PC-3 (cell line): ENCODE measurements around the gene INO80B. TPM values are rescaled to one million over a fixed set of nuclear protein-coding genes. Genes with fewer than 3 reads are reported as not detected.

Experiments
- ATAC-seq: fragments of 200-7000 bp; cut with Tn5 transposase; 2 replicates; pipeline ENCODE4 v1.9.1; 2020; ENCODE audit warnings: mild to moderate bottlenecking, moderate library complexity
- BruUV-seq: library from RNA; stranded (reverse); fragments of 400-500 nt; replicated peaks from 2 replicates; lab custom pipeline; 2021; lab: Mats Ljungman, UMichigan
- CTCF ChIA-PET: fragments of 300-600 bp; sonication (Branson Sonifier 250); formaldehyde crosslinking; loops from one replicate; lab custom pipeline; 2022; ENCODE audit warnings: antibody characterized with exemption; lab: Charles Lee
- POLR2A ChIA-PET: fragments of 300-600 bp; sonication (Branson Sonifier 250); formaldehyde crosslinking; loops from one replicate; lab custom pipeline; 2022; ENCODE audit warnings: antibody characterized with exemption; ENCODE audit not compliant: unreplicated experiment; lab: Charles Lee
- DNase-seq: peaks from one replicate; pipeline ENCODE4 v3.0.0-alpha.2; 2015
- H2AFZ ChIP-seq: fragments of 300-600 bp; sonication (generic); 2 replicates; pipeline ENCODE4 v1.6.0; 2016; ENCODE audit warnings: antibody characterized with exemption, low read length
- H3F3A ChIP-seq: fragments of 300-600 bp; sonication (generic); one replicate; pipeline ENCODE4 v1.6.0; 2017; ENCODE audit warnings: antibody characterized with exemption, low read length, control low read depth, mild to moderate bottlenecking; ENCODE audit not compliant: unreplicated experiment
- H3K27ac ChIP-seq: fragments of 300-600 bp; sonication (generic); 2 replicates; pipeline ENCODE4 v1.5.1; 2016; ENCODE audit warnings: mild to moderate bottlenecking, low read length
- H3K27me3 ChIP-seq: fragments of 300-600 bp; sonication (generic); 2 replicates; pipeline ENCODE4 v1.6.1; 2016; ENCODE audit warnings: low read length, mixed read lengths
- H3K36me3 ChIP-seq: fragments of 300-600 bp; sonication (generic); 2 replicates; pipeline ENCODE4 v1.6.1; 2016; ENCODE audit warnings: low read depth, mixed run types, low read length, mixed read lengths
- H3K4me1 ChIP-seq: fragments of 300-600 bp; sonication (generic); 2 replicates; pipeline ENCODE4 v1.5.1; 2016; ENCODE audit warnings: low read length; ENCODE audit not compliant: insufficient read depth
- H3K4me2 ChIP-seq: fragments of 300-600 bp; sonication (generic); 2 replicates; pipeline ENCODE4 v1.6.0; 2016; ENCODE audit warnings: low read length
- H3K4me3 ChIP-seq: fragments of 300-600 bp; sonication (generic); 2 replicates; pipeline ENCODE4 v1.5.1; 2016; ENCODE audit warnings: mild to moderate bottlenecking, low read length, mixed read lengths
- H3K79me2 ChIP-seq: fragments of 300-600 bp; sonication (generic); 2 replicates; pipeline ENCODE4 v1.6.1; 2017; ENCODE audit warnings: low read length, mixed read lengths
- H3K9ac ChIP-seq: fragments of 300-600 bp; sonication (generic); 2 replicates; pipeline ENCODE4 v1.6.0; 2016; ENCODE audit warnings: mild to moderate bottlenecking, low read length
- H3K9me2 ChIP-seq: fragments of 300-600 bp; sonication (generic); replicated peaks from 2 replicates; pipeline ENCODE4 v1.6.1; 2016; ENCODE audit warnings: mixed run types, low read length, mixed read lengths
- H3K9me3 ChIP-seq: fragments of 300-600 bp; sonication (generic); 2 replicates; pipeline ENCODE4 v1.6.1; 2016; ENCODE audit warnings: low read length, mixed read lengths
- H4K20me1 ChIP-seq: fragments of 300-600 bp; sonication (generic); 2 replicates; pipeline ENCODE4 v1.6.1; 2016; ENCODE audit warnings: low read length, mixed read lengths
- EZH2 ChIP-seq: fragments of 300-600 bp; sonication (generic); IDR thresholded peaks from one replicate; pipeline ENCODE4 v1.6.1; 2017; ENCODE audit warnings: antibody characterized with exemption, mild to moderate bottlenecking, low read length; ENCODE audit not compliant: unreplicated experiment
- EZH2phosphoT487 ChIP-seq: fragments of 300-600 bp; sonication (generic); IDR thresholded peaks from 2 replicates; pipeline ENCODE4 v1.6.1; 2018; ENCODE audit warnings: mild to moderate bottlenecking, antibody characterized with exemption, low read length, borderline replicate concordance
- intact Hi-C: fragments of 100-400 bp; cut with micrococcal nuclease; formaldehyde crosslinking; loops from 2 replicates; pipeline ENCODE4 v1.9.0; 2023
- total RNA-seq: library from RNA; depleted of rRNA; stranded (reverse); fragments of >200 nt; gene quantifications from 2 replicates; pipeline ENCODE4 v1.2.3, GENCODE V29; 2014
- TF ChIP-seq, protein P1 (sequence below): fragments of 300-600 bp; sonication (generic); conservative IDR thresholded peaks from 2 replicates; pipeline ENCODE4 v1.5.1; 2017; ENCODE audit warnings: antibody characterized with exemption, low read depth, mild to moderate bottlenecking, low read length

The INO80B gene
- total RNA-seq, 1 experiment from 2014 or later = 26.2 TPM

DNA sequence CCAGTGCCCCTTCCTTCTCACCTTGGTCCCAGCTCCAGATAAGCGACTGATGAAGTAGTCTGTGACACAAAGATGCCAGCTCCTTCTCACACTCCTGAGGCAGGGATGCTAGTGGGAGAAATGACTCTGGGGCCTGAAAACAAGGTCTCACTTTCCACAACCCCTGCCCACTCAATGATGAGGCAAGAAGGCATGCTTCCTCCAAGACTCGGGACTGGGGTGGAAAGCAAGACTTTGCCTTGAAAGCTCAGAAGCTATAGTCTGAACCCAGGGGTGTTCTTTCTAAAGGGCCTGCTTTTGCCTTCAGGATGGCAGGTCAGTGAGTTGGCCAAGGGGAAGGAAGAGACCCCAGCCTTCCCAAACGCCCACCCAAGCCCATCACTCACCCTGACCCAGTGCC lies 26.5 kb downstream of the INO80B start:
- no TSS peak for BruUV-seq
- ATAC-seq = no peak
- Histone ChIP-seq H3K4me1 (peaks cover 20% of the 10 kb centered on the region), H3K4me2 (peak overlapping the region; percentile 91), H3K9me3 (no peaks in the 10 kb centered on the region), H3F3A (no peaks in the 10 kb centered on the region), H3K79me2 (peaks cover 50% of the 10 kb centered on the region), H3K27ac (no peak overlapping the region), H3K27me3 (no peaks in the 10 kb centered on the region), H2AFZ (no peak overlapping the region; the same call in 1 of the 2 replicates), H4K20me1 (no peaks in the 10 kb centered on the region), H3K9ac (peak overlapping the region; percentile 84), H3K9me2 (no peaks in the 10 kb centered on the region), H3K4me3 (peak overlapping the region; percentile 84), H3K36me3 (peaks cover 5% of the 10 kb centered on the region; the same call in 1 of the 2 replicates)
- DNase-seq = no peak
- no peak for TF ChIP-seq EZH2
- TF ChIP-seq EZH2phosphoT487 = no peak
- TF ChIP-seq, protein P1, sequence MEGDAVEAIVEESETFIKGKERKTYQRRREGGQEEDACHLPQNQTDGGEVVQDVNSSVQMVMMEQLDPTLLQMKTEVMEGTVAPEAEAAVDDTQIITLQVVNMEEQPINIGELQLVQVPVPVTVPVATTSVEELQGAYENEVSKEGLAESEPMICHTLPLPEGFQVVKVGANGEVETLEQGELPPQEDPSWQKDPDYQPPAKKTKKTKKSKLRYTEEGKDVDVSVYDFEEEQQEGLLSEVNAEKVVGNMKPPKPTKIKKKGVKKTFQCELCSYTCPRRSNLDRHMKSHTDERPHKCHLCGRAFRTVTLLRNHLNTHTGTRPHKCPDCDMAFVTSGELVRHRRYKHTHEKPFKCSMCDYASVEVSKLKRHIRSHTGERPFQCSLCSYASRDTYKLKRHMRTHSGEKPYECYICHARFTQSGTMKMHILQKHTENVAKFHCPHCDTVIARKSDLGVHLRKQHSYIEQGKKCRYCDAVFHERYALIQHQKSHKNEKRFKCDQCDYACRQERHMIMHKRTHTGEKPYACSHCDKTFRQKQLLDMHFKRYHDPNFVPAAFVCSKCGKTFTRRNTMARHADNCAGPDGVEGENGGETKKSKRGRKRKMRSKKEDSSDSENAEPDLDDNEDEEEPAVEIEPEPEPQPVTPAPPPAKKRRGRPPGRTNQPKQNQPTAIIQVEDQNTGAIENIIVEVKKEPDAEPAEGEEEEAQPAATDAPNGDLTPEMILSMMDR = no peak
- intact Hi-C loops = no loop called here
- ChIA-PET CTCF (no interaction called here), POLR2A (interaction anchor here (0.6 kb wide), 1 partner anchor 25 kb away, joined by 6 read pairs; no protein-coding TSS in a partner anchor)

DNA sequence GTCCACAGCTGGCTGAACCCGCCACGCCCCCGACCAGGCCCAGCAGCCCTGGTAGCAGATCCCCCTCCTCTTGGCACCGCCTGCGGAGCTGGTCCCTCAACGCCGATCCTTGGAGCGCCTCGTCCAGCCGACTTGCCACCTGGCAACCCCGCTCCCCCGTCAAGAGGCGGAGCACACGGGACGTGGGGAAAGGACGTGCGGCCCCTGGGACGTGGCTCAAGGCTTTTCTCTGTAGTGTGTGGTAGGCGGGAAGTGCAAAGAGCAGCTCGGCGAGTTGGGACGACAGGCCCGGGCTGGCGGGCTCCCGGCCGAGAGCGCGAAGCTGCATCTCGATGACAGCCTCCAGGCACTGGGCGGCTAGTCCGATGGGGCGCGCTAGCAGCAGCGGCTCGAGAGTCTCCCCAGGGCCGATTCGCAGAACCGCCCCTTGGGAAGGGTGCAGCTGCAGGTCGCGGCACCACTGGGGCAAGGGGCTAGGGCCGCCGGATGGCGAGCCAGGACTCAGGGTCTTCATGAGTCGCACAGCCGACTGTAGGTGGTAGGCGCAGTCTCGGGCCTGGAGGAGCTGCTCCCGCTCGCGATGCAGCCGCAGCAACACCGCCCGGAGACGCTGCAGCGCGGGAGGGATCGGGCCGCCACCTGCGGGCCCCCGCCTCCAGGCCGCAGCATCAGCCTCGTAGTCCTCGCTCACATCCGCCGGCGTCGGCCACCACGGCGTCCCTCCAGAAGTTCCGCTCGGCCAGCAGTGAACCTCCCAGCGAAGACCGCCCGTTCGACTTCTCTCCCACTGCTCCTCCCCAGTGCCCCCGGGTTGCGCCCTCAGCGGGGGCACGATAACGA lies 27.3 kb downstream of the INO80B start:
- Histone ChIP-seq H3K9me3 (no peaks in the 10 kb centered on the region), H3K79me2 (peaks cover 50% of the 10 kb centered on the region), H3K4me1 (peaks cover 20% of the 10 kb centered on the region), H3K36me3 (peaks cover 5% of the 10 kb centered on the region; the same call in 1 of the 2 replicates), H4K20me1 (no peaks in the 10 kb centered on the region), H3K9me2 (no peaks in the 10 kb centered on the region), H3K9ac (peak overlapping the region; percentile 84), H3K27me3 (no peaks in the 10 kb centered on the region), H2AFZ (peak overlapping the region; percentile 97), H3K4me3 (peak overlapping the region; percentile 84), H3F3A (no peaks in the 10 kb centered on the region), H3K27ac (peak overlapping the region; percentile 46), H3K4me2 (peak overlapping the region; percentile 91)
- intact Hi-C loops = loop anchor here (1.0 kb wide), 1 partner anchor 27 kb away; the partner anchor contains the start of gene INO80B
- ChIA-PET POLR2A (no interaction called here), CTCF (interaction anchor here (1.3 kb wide), 1 partner anchor 50 kb away, joined by 5 read pairs; no protein-coding TSS in a partner anchor)
- no TSS peak for BruUV-seq
- TF ChIP-seq EZH2phosphoT487 = no peak
- TF ChIP-seq EZH2 = no peak
- TF ChIP-seq, protein P1 = no peak
- DNase-seq (peak; percentile 37), ATAC-seq (peak; percentile 41)
